ENCODE results near the gene RB1.

DNA sequence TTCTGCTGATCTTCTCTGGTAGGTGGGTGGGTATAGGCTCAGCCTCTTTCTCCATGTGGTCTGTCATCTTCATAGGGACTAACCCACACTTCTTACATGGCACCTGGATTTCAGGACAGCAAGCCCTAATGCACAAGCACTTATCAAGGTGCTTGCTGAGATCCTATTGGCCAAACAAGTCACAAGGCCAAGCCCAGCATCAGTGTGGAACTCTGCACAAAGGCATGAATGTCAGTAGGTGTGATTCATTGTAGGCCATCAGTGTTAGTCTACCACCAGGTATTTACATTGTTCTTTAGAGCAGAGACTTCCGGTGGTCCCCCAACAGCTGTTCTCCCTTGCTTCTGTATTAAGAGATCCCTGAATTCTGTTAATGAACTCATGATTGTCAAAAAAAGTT lies 8.3 kb upstream of the RB1 start:
- TF ChIP-seq, protein P1, sequence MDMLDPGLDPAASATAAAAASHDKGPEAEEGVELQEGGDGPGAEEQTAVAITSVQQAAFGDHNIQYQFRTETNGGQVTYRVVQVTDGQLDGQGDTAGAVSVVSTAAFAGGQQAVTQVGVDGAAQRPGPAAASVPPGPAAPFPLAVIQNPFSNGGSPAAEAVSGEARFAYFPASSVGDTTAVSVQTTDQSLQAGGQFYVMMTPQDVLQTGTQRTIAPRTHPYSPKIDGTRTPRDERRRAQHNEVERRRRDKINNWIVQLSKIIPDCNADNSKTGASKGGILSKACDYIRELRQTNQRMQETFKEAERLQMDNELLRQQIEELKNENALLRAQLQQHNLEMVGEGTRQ (CRISPR knock-in tag; IDR thresholded peaks at IDR 0.05), result no peak
- no peak for TF ChIP-seq ZNF609 (CRISPR knock-in tag; IDR thresholded peaks at IDR 0.05; ENCODE audit: borderline replicate concordance)
- TF ChIP-seq CTCF (IDR thresholded peaks at IDR 0.05 in 2 of 3, conservative IDR thresholded peaks at IDR 0.05 in 1 of 3; ENCODE audit: insufficient read depth in 2 of 3, low read depth in 1 of 3, low read length in 3 of 3), result no peak
- TF ChIP-seq, protein P2, sequence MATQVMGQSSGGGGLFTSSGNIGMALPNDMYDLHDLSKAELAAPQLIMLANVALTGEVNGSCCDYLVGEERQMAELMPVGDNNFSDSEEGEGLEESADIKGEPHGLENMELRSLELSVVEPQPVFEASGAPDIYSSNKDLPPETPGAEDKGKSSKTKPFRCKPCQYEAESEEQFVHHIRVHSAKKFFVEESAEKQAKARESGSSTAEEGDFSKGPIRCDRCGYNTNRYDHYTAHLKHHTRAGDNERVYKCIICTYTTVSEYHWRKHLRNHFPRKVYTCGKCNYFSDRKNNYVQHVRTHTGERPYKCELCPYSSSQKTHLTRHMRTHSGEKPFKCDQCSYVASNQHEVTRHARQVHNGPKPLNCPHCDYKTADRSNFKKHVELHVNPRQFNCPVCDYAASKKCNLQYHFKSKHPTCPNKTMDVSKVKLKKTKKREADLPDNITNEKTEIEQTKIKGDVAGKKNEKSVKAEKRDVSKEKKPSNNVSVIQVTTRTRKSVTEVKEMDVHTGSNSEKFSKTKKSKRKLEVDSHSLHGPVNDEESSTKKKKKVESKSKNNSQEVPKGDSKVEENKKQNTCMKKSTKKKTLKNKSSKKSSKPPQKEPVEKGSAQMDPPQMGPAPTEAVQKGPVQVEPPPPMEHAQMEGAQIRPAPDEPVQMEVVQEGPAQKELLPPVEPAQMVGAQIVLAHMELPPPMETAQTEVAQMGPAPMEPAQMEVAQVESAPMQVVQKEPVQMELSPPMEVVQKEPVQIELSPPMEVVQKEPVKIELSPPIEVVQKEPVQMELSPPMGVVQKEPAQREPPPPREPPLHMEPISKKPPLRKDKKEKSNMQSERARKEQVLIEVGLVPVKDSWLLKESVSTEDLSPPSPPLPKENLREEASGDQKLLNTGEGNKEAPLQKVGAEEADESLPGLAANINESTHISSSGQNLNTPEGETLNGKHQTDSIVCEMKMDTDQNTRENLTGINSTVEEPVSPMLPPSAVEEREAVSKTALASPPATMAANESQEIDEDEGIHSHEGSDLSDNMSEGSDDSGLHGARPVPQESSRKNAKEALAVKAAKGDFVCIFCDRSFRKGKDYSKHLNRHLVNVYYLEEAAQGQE (IDR thresholded peaks at IDR 0.05; ENCODE audit: borderline replicate concordance), result no peak
- TF ChIP-seq, protein P2 (CRISPR knock-in tag; IDR thresholded peaks at IDR 0.05; ENCODE audit: low read depth), result no peak
- TF ChIP-seq ZFP36 (IDR thresholded peaks at IDR 0.05; ENCODE audit: low read depth, low read length, partially characterized antibody), result no peak
- no peak for TF ChIP-seq BACH1 (tag; IDR thresholded peaks at IDR 0.05)
- no peak for TF ChIP-seq PTTG1 (tag; IDR thresholded peaks at IDR 0.05; ENCODE audit: low read depth)
- no peak for TF ChIP-seq POU5F1 (IDR thresholded peaks at IDR 0.05; ENCODE audit: borderline replicate concordance, low read depth, low read length, partially characterized antibody)
- TF ChIP-seq ZNF76 (CRISPR knock-in tag; IDR thresholded peaks at IDR 0.05; ENCODE audit: borderline replicate concordance), result no peak
- TF ChIP-seq PCBP1 (IDR thresholded peaks at IDR 0.05; ENCODE audit: low read depth, low read length, poor library complexity, severe bottlenecking), result no peak
- TF ChIP-seq MYC (IDR thresholded peaks at IDR 0.05; ENCODE audit: low read depth, low read length), result no peak
- no peak for TF ChIP-seq MYC (CRISPR knock-in tag; IDR thresholded peaks at IDR 0.05; ENCODE audit: borderline replicate concordance, low read depth)

Measured in K562 (cell line).